Adrenal gland (tissue), 12 donors: Measurements from ENCODE around the gene PPP2R5D. TPM values are rescaled to one million over a fixed set of nuclear protein-coding genes. Genes with fewer than 3 reads are reported as not detected.
A peak's percentile ranks its signal among the peaks of the same experiment; 100 is the strongest.

ENCODE experiments used
- DNase-seq, 7 donors: peaks; one replicate each; pipeline ENCODE4 v3.0.0-alpha.2; 2019 to 2020
- H3K27ac ChIP-seq, 5 donors: fragments of 200-600 bp; sonication (generic) in 4 of 5; 1 replicate in 3 of 5; 2 replicates in 2 of 5; pipeline versions ENCODE4 v1.5.1 to v1.8.0; 2016 to 2020; ENCODE audit warnings: mild to moderate bottlenecking in 1 of 5
- H3K27me3 ChIP-seq: fragments of 200-600 bp; 2 replicates; pipeline ENCODE4 v1.8.0; 2021
- H3K36me3 ChIP-seq, 2 donors: fragments of 200-600 bp; replicated peaks in 1 of 2; 1 replicate in 1 of 2; 2 replicates in 1 of 2; pipeline versions ENCODE4 v1.5.1 to v1.8.0; 2018 to 2022
- H3K4me1 ChIP-seq, 2 donors: fragments of 200-600 bp; replicated peaks in 1 of 2; 1 replicate in 1 of 2; 2 replicates in 1 of 2; pipeline versions ENCODE4 v1.5.1 to v1.8.0; 2018 to 2021
- H3K4me3 ChIP-seq, 4 donors: fragments of 200-600 bp; sonication (generic) in 3 of 4; one replicate each; pipeline ENCODE4 v1.5.1; 2016 to 2018
- H3K9me3 ChIP-seq, 3 donors: fragments of 200-600 bp; sonication (generic) in 1 of 3; replicated peaks in 1 of 3; 1 replicate in 2 of 3; 2 replicates in 1 of 3; pipeline versions ENCODE4 v1.5.1 to v1.8.0; 2016 to 2021
- CTCF ChIP-seq, 6 experiments: fragments of 450-650 bp in 4 of 6; fragments of 200-600 bp in 2 of 6; sonication (generic) in 1 of 6; IDR thresholded peaks; 1 replicate in 5 of 6; 2 replicates in 1 of 6; pipeline versions ENCODE4 v1.5.1 to v1.8.0; 2016 to 2021; ENCODE audit warnings: antibody characterized with exemption in 6 of 6, mild to moderate bottlenecking in 2 of 6, moderate library complexity in 1 of 6
- POLR2A ChIP-seq, 2 donors: fragments of 450-650 bp; IDR thresholded peaks; one replicate each; pipeline ENCODE4 v1.6.1; 2017; ENCODE audit warnings: antibody characterized with exemption in 2 of 2, mild to moderate bottlenecking in 2 of 2, moderate library complexity in 1 of 2
- WGBS, 4 donors: extraction: QIAGEN DNeasy Blood & Tissue Kit in 2 of 4; methylation state at CpG; one replicate each; pipeline versions ENCODE4 v1.1.5 to v1.1.7; 2013 to 2017; 5-methylcytosine and 5-hydroxymethylcytosine counted together
- intact Hi-C, 2 donors: fragments of 100-400 bp; cut with DNase I; formaldehyde crosslinking; loops; one replicate each; pipeline versions ENCODE4 v1.14.1 to v1.15.0; 2022 to 2023
- polyA plus RNA-seq, 3 donors: library from polyadenylated mRNA; stranded (reverse); fragments of 200-250 nt in 2 of 3; fragments of 350-450 nt in 1 of 3; fragmentation: Illumina TruSeq in 1 of 3; extraction: RNeasy Lipid Tissue Mini Kit (QIAGEN cat#74804) in 1 of 3; gene quantifications; one replicate each; pipeline ENCODE4 v1.2.3, GENCODE V29; 2013 to 2014
- total RNA-seq, 9 donors: library from RNA; depleted of rRNA in 4 of 9; stranded (reverse); fragments of >200 nt in 4 of 9; fragments of 120-200 nt in 1 of 9; fragmentation: NEBNext Ultra II Directional in 1 of 9; extraction: Animal tissue kit (Norgen Biotek cat#: 25700) in 1 of 9; gene quantifications; one replicate each; pipeline versions ENCODE4 v1.1.0 to v1.2.4, GENCODE V29; 2013 to 2023
- donor health status: healthy with polysubstance abuse.
- donor health status: Bipolar disorder and iron deficiency.
- donor health status: DM: yes; HTN: yes; CAD: no.
- donor health status: DM: no; HTN: no; CAD: no.
- donor health status: DM: no; HTN: no; CAD: no.
- donor health status: DM: yes; HTN: yes; CAD: no.

Gene PPP2R5D
- total and polyA plus RNA-seq, 12 donors = 24.2 to 97.8 (median 33.7) TPM

GRCh38 chr6:43054206-43054943, 70.0 kb downstream of the PPP2R5D start:
- intact Hi-C loops = no loop called here
- no peaks in the 10 kb centered on the region for H3K9me3 ChIP-seq
- H3K36me3 ChIP-seq = peaks cover 0 to 36% of the 10 kb centered on the region in 2 donors
- H3K27ac ChIP-seq = peak overlapping the region; percentile 47 to 89 (median 77)
- WGBS, 4 donors = 61 to 73% (median 72%) methylated on average over 17 of the region's 17 CpGs
- H3K27me3 ChIP-seq = no peaks in the 10 kb centered on the region
- H3K4me1 ChIP-seq = peaks cover 16 to 20% of the 10 kb centered on the region in 2 donors
- no peak for TF ChIP-seq CTCF (IDR thresholded peaks at IDR 0.05)
- TF ChIP-seq POLR2A (IDR thresholded peaks at IDR 0.05) = no peak
- DNase-seq = peak in 3 of 7 donors; percentile 13 to 43 (median 43)
- peak overlapping the region in 2 of 4 donors; percentile 64 to 68 for H3K4me3 ChIP-seq

GRCh38 chr6:43055966-43056365, 71.6 kb downstream of the PPP2R5D start:
- no peak for DNase-seq
- intact Hi-C loops = no loop called here
- TF ChIP-seq POLR2A (IDR thresholded peaks at IDR 0.05) (no peak), CTCF (IDR thresholded peaks at IDR 0.05) (no peak)
- peaks cover 0 to 28% of the 10 kb centered on the region in 2 donors for H3K36me3 ChIP-seq
- WGBS, 4 donors = 71 to 93% (median 85%) methylated on average over 6 to 8 of the region's 8 CpGs
- no peak overlapping the region for H3K27ac ChIP-seq
- no peaks in the 10 kb centered on the region for H3K27me3 ChIP-seq
- H3K4me3 ChIP-seq = no peak overlapping the region
- H3K4me1 ChIP-seq = peaks cover 24 to 28% of the 10 kb centered on the region in 2 donors
- no peaks in the 10 kb centered on the region for H3K9me3 ChIP-seq

GRCh38 chr6:43058531-43058930, 74.2 kb downstream of the PPP2R5D start:
- Histone ChIP-seq H3K27ac (peak overlapping the region in 3 of 5 donors; percentile 73 to 94 (median 92)), H3K4me3 (peak overlapping the region in 2 of 4 donors; percentile 60 to 72), H3K27me3 (no peaks in the 10 kb centered on the region), H3K36me3 (peaks cover 0 to 28% of the 10 kb centered on the region in 2 donors), H3K4me1 (peaks cover 13 to 23% of the 10 kb centered on the region in 2 donors), H3K9me3 (no peaks in the 10 kb centered on the region)
- WGBS, 4 donors = 50 to 69% (median 60%) methylated on average over 1 of the region's 1 CpG
- no peak for DNase-seq
- intact Hi-C loops = no loop called here
- TF ChIP-seq CTCF (IDR thresholded peaks at IDR 0.05) (no peak), POLR2A (IDR thresholded peaks at IDR 0.05) (no peak)

- TF ChIP-seq POLR2A (IDR thresholded peaks at IDR 0.05) = peak; percentile 70 to 88
- no peak for TF ChIP-seq CTCF (IDR thresholded peaks at IDR 0.05)
Measured at GRCh38 chr6:43059168-43060033, 75.0 kb downstream of the PPP2R5D start, which contains the start of the genes KLC4 and MRPL2. KLC4 (plus strand) TSS chr6:43059631; CDS start chr6:43061336, 1,705 bp downstream. MRPL2 (minus strand) TSS chr6:43059434; CDS start chr6:43059381, 53 bp downstream.

More at GRCh38 chr6:43059168-43060033, 75.0 kb downstream of the PPP2R5D start, which contains the start of the genes KLC4 and MRPL2:
- Histone ChIP-seq H3K9me3 (no peaks in the 10 kb centered on the region), H3K27ac (peak within 1 kb of the TSS; percentile 60 to 94 (median 75)), H3K4me3 (peak within 1 kb of the TSS; percentile 60 to 90 (median 68)), H3K36me3 (peaks cover 0 to 28% of the 10 kb centered on the region in 2 donors), H3K27me3 (no peaks in the 10 kb centered on the region), H3K4me1 (peaks cover 13 to 18% of the 10 kb centered on the region in 2 donors)
- WGBS, 4 donors = 0 to 1% (median 0%) methylated on average over 29 to 64 of the region's 64 CpGs
- peak; percentile 98 to 100 (median 99) for DNase-seq
- intact Hi-C loops = loop anchor here in 1 of 2 donors (5.0 kb wide), 1 partner anchor 83 kb away; no protein-coding TSS in a partner anchor
